ENCODE measurements around the gene ANO4.
"Not testable (repeated sequence)": the region's sequence is repeated elsewhere in the genome, so short reads cannot be mapped to it uniquely, and the experiment has no call there.

ANO4 gene

GRCh38 chr12:101077791-101078528 lies 283.4 kb downstream of the ANO4 start:
- Histone ChIP-seq H3K4me3 (no peak overlapping the region), H3K9me3 (replicated peaks in 1 of 11) (peaks cover 0 to 9% (median 0%) of the 10 kb centered on the region in 11 experiments; a peak in 3 of 22 replicates), H3K4me1 (no peaks in the 10 kb centered on the region), H3K4me2 (no peak overlapping the region), H3K27ac (no peak overlapping the region), H3K9ac (no peak overlapping the region), H4K20me1 (no peaks in the 10 kb centered on the region), H3K36me3 (no peaks in the 10 kb centered on the region), H3K27me3 (no peaks in the 10 kb centered on the region)
- no peak for TF ChIP-seq Cebpa-rat (IDR thresholded peaks at IDR 0.05)

DNA sequence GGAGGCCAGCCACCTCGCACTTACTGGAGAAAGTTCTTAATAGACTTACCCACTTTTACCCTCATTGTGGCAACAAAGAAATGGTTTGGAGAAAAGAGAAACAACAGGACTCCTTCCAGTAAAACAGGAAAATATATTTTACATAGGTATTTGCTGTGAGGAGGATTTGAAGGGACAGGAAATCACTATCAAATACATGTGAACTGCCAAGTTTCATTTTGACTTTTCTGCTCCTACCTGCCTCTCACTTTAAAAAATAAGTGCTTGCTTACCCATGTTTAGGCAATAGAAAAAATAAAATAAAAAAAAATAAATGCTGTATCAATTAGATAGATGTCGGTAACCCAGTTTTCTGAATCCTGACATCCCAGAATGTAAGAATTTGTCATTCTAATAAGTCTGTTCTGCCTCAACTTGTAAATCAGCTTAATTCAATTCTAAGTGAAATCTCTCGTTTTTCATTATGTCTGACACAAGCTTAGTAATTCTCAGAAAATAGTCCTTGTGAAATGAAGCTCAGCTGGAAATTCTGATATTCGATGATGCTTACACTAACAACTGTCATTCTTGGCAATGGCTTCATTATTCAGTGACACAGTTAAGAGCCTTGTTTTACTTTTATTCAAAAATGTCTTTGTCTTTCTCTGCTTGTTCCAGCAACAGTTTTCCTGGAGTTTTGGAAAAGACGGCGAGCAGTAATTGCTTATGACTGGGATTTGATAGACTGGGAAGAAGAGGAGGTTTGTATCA lies 284.1 kb downstream of the ANO4 start:
- no peak overlapping the region for H3K4me2 ChIP-seq
- peaks cover 0 to 9% (median 0%) of the 10 kb centered on the region in 11 experiments; a peak in 3 of 22 replicates for H3K9me3 ChIP-seq (replicated peaks in 1 of 11)
- H3K4me3 ChIP-seq, result no peak overlapping the region
- no peak overlapping the region for H3K9ac ChIP-seq
- no peak for TF ChIP-seq Cebpa-rat (IDR thresholded peaks at IDR 0.05)
- H3K36me3 ChIP-seq, result no peaks in the 10 kb centered on the region
- H3K27ac ChIP-seq, result no peak overlapping the region
- H3K27me3 ChIP-seq, result no peaks in the 10 kb centered on the region
- H3K4me1 ChIP-seq, result no peaks in the 10 kb centered on the region
- H4K20me1 ChIP-seq, result no peaks in the 10 kb centered on the region

DNA sequence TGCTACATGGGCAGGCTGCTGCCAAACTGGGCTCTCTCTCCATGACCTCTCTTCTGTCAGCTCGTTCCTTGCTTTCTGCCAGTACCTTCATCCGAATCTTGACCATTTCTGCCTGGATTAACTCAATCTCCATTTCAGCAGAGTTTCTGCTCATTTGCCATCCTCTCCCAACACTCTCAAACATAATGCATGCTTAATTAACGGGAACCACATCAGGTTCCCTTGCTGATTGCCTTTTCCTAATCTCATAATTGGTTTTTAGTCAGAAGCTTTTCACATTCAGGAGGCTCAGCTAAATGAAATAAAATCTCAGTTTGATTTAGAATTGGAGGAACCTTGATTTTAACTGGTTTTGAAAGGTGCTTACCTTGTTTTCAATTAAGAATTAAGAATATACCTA lies 288.1 kb downstream of the ANO4 start:
- no peaks in the 10 kb centered on the region for H3K4me1 ChIP-seq
- H3K27me3 ChIP-seq, result no peaks in the 10 kb centered on the region
- H3K27ac ChIP-seq, result no peak overlapping the region
- TF ChIP-seq Cebpa-rat (IDR thresholded peaks at IDR 0.05), result no peak
- H4K20me1 ChIP-seq, result no peaks in the 10 kb centered on the region
- H3K36me3 ChIP-seq, result no peaks in the 10 kb centered on the region
- no peak overlapping the region for H3K9ac ChIP-seq
- peaks cover 0 to 9% (median 0%) of the 10 kb centered on the region in 11 experiments; a peak in 3 of 22 replicates for H3K9me3 ChIP-seq (replicated peaks in 1 of 11)
- H3K4me2 ChIP-seq, result no peak overlapping the region
- H3K4me3 ChIP-seq, result no peak overlapping the region

- H3K4me1 ChIP-seq, result no peaks in the 10 kb centered on the region
- no peaks in the 10 kb centered on the region for H3K27me3 ChIP-seq
- no peak for TF ChIP-seq Cebpa-rat (IDR thresholded peaks at IDR 0.05)
- H3K9ac ChIP-seq, result no peak overlapping the region
- no peak overlapping the region for H3K27ac ChIP-seq
- peaks cover 0 to 9% (median 0%) of the 10 kb centered on the region in 11 experiments; a peak in 3 of 22 replicates for H3K9me3 ChIP-seq (replicated peaks in 1 of 11)
- no peak overlapping the region for H3K4me2 ChIP-seq
- no peaks in the 10 kb centered on the region for H3K36me3 ChIP-seq
- H3K4me3 ChIP-seq, result no peak overlapping the region
- no peaks in the 10 kb centered on the region for H4K20me1 ChIP-seq
Measured at GRCh38 chr12:101086490-101087135, 292.0 kb downstream of the ANO4 start.

GRCh38 chr12:101087920-101088319 lies 293.3 kb downstream of the ANO4 start:
- Histone ChIP-seq H3K4me2 (no peak overlapping the region), H3K4me1 (no peaks in the 10 kb centered on the region), H3K27me3 (no peaks in the 10 kb centered on the region), H3K4me3 (no peak overlapping the region), H3K9ac (no peak overlapping the region), H3K36me3 (no peaks in the 10 kb centered on the region), H3K9me3 (replicated peaks in 1 of 11) (no peaks in the 10 kb centered on the region), H3K27ac (no peak overlapping the region), H4K20me1 (no peaks in the 10 kb centered on the region)
- TF ChIP-seq Cebpa-rat (IDR thresholded peaks at IDR 0.05), result no peak

GRCh38 chr12:101089271-101089670 lies 294.7 kb downstream of the ANO4 start:
- Histone ChIP-seq H3K9me3 (replicated peaks in 1 of 11) (no peaks in the 10 kb centered on the region), H3K4me2 (no peak overlapping the region), H3K36me3 (no peaks in the 10 kb centered on the region), H3K27me3 (no peaks in the 10 kb centered on the region), H3K4me3 (no peak overlapping the region), H3K4me1 (no peaks in the 10 kb centered on the region), H4K20me1 (no peaks in the 10 kb centered on the region), H3K27ac (no peak overlapping the region), H3K9ac (no peak overlapping the region)
- TF ChIP-seq Cebpa-rat (IDR thresholded peaks at IDR 0.05), result no peak

- H4K20me1 ChIP-seq; H3K4me3 ChIP-seq; H3K36me3 ChIP-seq; H3K27ac ChIP-seq; H3K9ac ChIP-seq; H3K9me3 ChIP-seq (replicated peaks in 1 of 11); H3K4me2 ChIP-seq; H3K4me1 ChIP-seq; H3K27me3 ChIP-seq: not testable (repeated sequence)
Measured at GRCh38 chr12:101090222-101090621, 295.6 kb downstream of the ANO4 start.

- Histone ChIP-seq H3K4me1 (no peaks in the 10 kb centered on the region), H3K4me2 (no peak overlapping the region), H3K9ac (no peak overlapping the region), H3K36me3 (no peaks in the 10 kb centered on the region), H3K27ac (no peak overlapping the region), H3K9me3 (replicated peaks in 1 of 11) (no peaks in the 10 kb centered on the region), H4K20me1 (no peaks in the 10 kb centered on the region), H3K4me3 (no peak overlapping the region), H3K27me3 (no peaks in the 10 kb centered on the region)
- no peak for TF ChIP-seq Cebpa-rat (IDR thresholded peaks at IDR 0.05)
Measured at GRCh38 chr12:101097829-101098580, 303.4 kb downstream of the ANO4 start.
